HuH-7.5 (cell line): Measurements from ENCODE around the gene AAMDC.
"Not testable (repeated sequence)": the region's sequence is repeated elsewhere in the genome, so short reads cannot be mapped to it uniquely, and the experiment has no call there.

Experiments used
- DNase-seq: peaks from one replicate; pipeline ENCODE4 v3.0.0; 2011; ENCODE audit warnings: low spot score

Gene AAMDC

GRCh38 chr11:77884829-77885190, 63.9 kb downstream of the AAMDC start:
- no peak for DNase-seq

GRCh38 chr11:77886401-77886800, 65.5 kb downstream of the AAMDC start:
- no peak for DNase-seq

- DNase-seq, result not testable (repeated sequence)
Observed at GRCh38 chr11:77889045-77889444, 68.1 kb downstream of the AAMDC start.

- DNase-seq, result not testable (repeated sequence)
Observed at GRCh38 chr11:77890100-77890614, 69.2 kb downstream of the AAMDC start.

- DNase-seq, result not testable (repeated sequence)
Observed at GRCh38 chr11:77890619-77891056, 69.7 kb downstream of the AAMDC start.

GRCh38 chr11:77891256-77891655, 70.3 kb downstream of the AAMDC start:
- not testable (repeated sequence) for DNase-seq

- not testable (repeated sequence) for DNase-seq
Observed at GRCh38 chr11:77891703-77892102, 70.8 kb downstream of the AAMDC start.

GRCh38 chr11:77894949-77895348, 74.0 kb downstream of the AAMDC start:
- not testable (repeated sequence) for DNase-seq

GRCh38 chr11:77908835-77909234, 87.9 kb downstream of the AAMDC start:
- no peak for DNase-seq

- no peak for DNase-seq
Observed at GRCh38 chr11:77909277-77909676, 88.3 kb downstream of the AAMDC start.

- DNase-seq, result not testable (repeated sequence)
Observed at GRCh38 chr11:77910828-77911227, 89.9 kb downstream of the AAMDC start.

- not testable (repeated sequence) for DNase-seq
Observed at GRCh38 chr11:77913608-77914306, 92.8 kb downstream of the AAMDC start.

- not testable (repeated sequence) for DNase-seq
Observed at GRCh38 chr11:77914307-77914791, 93.4 kb downstream of the AAMDC start.

- DNase-seq, result not testable (repeated sequence)
Observed at GRCh38 chr11:77917713-77918112, 96.8 kb downstream of the AAMDC start.
